Heart right ventricle (tissue), 16 donors: ENCODE data around the gene CD302. TPM values are rescaled to one million over a fixed set of nuclear protein-coding genes. Genes with fewer than 3 reads are reported as not detected.

Source experiments
- ATAC-seq, 8 donors: fragments of 200-7000 bp; cut with Tn5 transposase; one replicate each; pipeline ENCODE4 v1.9.1; 2020; ENCODE audit warnings: mild to moderate bottlenecking in 8 of 8, moderate library complexity in 8 of 8, moderate number of reproducible peaks in 1 of 8
- DNase-seq, 2 donors: peaks; one replicate each; pipeline ENCODE4 v3.0.0-alpha.2; 2020
- H3K27ac ChIP-seq, 10 donors: fragments of 200-600 bp; sonication (generic) in 2 of 10; one replicate each; pipeline versions ENCODE4 v1.5.0 to v1.8.0; 2020 to 2022; ENCODE audit warnings: mild to moderate bottlenecking in 3 of 10
- H3K27me3 ChIP-seq, 7 donors: fragments of 200-600 bp; one replicate each; pipeline ENCODE4 v1.8.0; 2021 to 2022; ENCODE audit warnings: mild to moderate bottlenecking in 2 of 7
- H3K36me3 ChIP-seq, 9 donors: fragments of 200-600 bp; sonication (generic) in 1 of 9; one replicate each; pipeline versions ENCODE4 v1.5.0 to v1.8.0; 2020 to 2022; ENCODE audit warnings: mild to moderate bottlenecking in 2 of 9
- H3K4me1 ChIP-seq, 9 donors: fragments of 200-600 bp; sonication (generic) in 1 of 9; one replicate each; pipeline versions ENCODE4 v1.5.0 to v1.8.0; 2020 to 2022; ENCODE audit warnings: mild to moderate bottlenecking in 4 of 9
- H3K4me3 ChIP-seq, 10 donors: fragments of 200-600 bp; sonication (generic) in 2 of 10; one replicate each; pipeline versions ENCODE4 v1.5.0 to v1.8.0; 2020 to 2022; ENCODE audit warnings: mild to moderate bottlenecking in 7 of 10, moderate library complexity in 2 of 10
- H3K9me3 ChIP-seq, 11 donors: fragments of 200-600 bp in 10 of 11; sonication (generic) in 2 of 11; one replicate each; pipeline versions ENCODE4 v1.5.0 to v1.8.0; 2013 to 2022; ENCODE audit warnings: mild to moderate bottlenecking in 2 of 11, control low read depth in 1 of 11, moderate library complexity in 1 of 11
- WGBS, 2 donors: extraction: QIAGEN DNeasy Blood & Tissue Kit; methylation state at CpG; one replicate each; pipeline ENCODE4 v1.1.7; 2013; ENCODE audit warnings: inconsistent platforms in 1 of 2; 5-methylcytosine and 5-hydroxymethylcytosine counted together
- intact Hi-C, 10 donors: fragments of 100-400 bp; cut with DNase I; formaldehyde crosslinking; loops; one replicate each; pipeline versions ENCODE4 v1.11.1 to v1.14.2; 2022
- polyA plus RNA-seq, 2 donors: library from polyadenylated mRNA; stranded (reverse); fragments of 200-250 nt; gene quantifications; one replicate each; pipeline ENCODE4 v1.2.3, GENCODE V29; 2013
- total RNA-seq, 10 donors: library from RNA; stranded (reverse); fragmentation: NEBNext Ultra II Directional in 3 of 10; extraction: Animal tissue kit (Norgen Biotek cat#: 25700) in 3 of 10; gene quantifications; one replicate each; pipeline versions ENCODE4 v1.2.1 to v1.2.4, GENCODE V29; 2021 to 2023
- TF ChIP-seq, protein P1 (sequence below), 9 donors: fragments of 200-600 bp; sonication (generic) in 2 of 9; IDR thresholded peaks; one replicate each; pipeline versions ENCODE4 v1.5.0 to v1.8.0; 2021 to 2022; ENCODE audit warnings: antibody characterized with exemption in 9 of 9, mild to moderate bottlenecking in 5 of 9, moderate library complexity in 1 of 9
- donor health status: Arrhythmogenic right ventricular cardiomyopathy.
- donor health status: ischemic (EF 13 %, LVEDD 7.1; RV severe dilation, severe dysfunction).
- donor health status: healthy with polysubstance abuse.
- donor health status: DM: no; HTN: yes; CAD: no.
- donor health status: DM: no; HTN: no; CAD: no.
- donor health status: ischemic (EF 25% LVEDD 6.9; RV normal size, moderate dysfunction).
- donor health status: ischemic (EF 25% LVEDD 5.7; RV mildly dilated, moderate dysfunction).
- donor health status: healthy.
- donor health status: DM: yes; HTN: yes; CAD: no.
- donor health status: Ischemic cardiomyopathy.
- donor health status: ischemic (EF 35%, LVEDD 5.7; RV mildly dilated, moderate dysfunction).
- donor health status: nonischemic (EF 11% LVEDD 7.7; RV severe dilation, severe dysfunction).
- donor health status: DM: yes; HTN: yes; CAD: no.
- donor health status: PGD.
- donor health status: ischemic (EF 29% LVEDD 5.4; RV normal size, mild dysfunction).
- donor health status: nonischemic (EF 23%, LVEDD 6.1; RV moderate dilation, normal function).

CD302 gene
- total and polyA plus RNA-seq, 12 donors = 5.8 to 25.2 (median 12.8) TPM

DNA sequence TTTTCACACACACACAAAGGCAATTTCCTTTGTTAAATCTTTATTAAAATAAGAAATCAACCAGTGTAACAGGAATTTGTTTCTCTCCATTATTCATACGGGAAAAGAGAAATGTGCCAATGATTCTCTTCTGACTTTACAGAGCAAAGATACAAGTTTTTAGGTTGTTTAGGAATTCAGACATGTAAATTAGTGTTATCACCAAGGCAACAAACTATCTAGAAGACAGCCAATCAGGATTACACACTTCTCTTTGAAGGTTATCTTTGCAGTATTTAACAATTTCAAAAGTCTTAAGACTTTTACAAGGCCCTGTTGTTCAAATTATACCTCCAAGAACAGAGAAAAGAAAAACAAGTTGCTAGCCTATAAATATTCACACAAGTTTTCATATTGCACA lies 14.5 kb downstream of the CD302 start:
- no peaks in the 10 kb centered on the region for H3K9me3 ChIP-seq
- no peaks in the 10 kb centered on the region for H3K27me3 ChIP-seq
- peaks cover 0 to 16% (median 0%) of the 10 kb centered on the region in 9 donors for H3K36me3 ChIP-seq
- H3K4me3 ChIP-seq = no peak overlapping the region
- TF ChIP-seq, protein P1, sequence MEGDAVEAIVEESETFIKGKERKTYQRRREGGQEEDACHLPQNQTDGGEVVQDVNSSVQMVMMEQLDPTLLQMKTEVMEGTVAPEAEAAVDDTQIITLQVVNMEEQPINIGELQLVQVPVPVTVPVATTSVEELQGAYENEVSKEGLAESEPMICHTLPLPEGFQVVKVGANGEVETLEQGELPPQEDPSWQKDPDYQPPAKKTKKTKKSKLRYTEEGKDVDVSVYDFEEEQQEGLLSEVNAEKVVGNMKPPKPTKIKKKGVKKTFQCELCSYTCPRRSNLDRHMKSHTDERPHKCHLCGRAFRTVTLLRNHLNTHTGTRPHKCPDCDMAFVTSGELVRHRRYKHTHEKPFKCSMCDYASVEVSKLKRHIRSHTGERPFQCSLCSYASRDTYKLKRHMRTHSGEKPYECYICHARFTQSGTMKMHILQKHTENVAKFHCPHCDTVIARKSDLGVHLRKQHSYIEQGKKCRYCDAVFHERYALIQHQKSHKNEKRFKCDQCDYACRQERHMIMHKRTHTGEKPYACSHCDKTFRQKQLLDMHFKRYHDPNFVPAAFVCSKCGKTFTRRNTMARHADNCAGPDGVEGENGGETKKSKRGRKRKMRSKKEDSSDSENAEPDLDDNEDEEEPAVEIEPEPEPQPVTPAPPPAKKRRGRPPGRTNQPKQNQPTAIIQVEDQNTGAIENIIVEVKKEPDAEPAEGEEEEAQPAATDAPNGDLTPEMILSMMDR (IDR thresholded peaks at IDR 0.05) = no peak
- 54 to 65% methylated on average over 1 of the region's 1 CpG for WGBS, 2 donors
- H3K27ac ChIP-seq = no peak overlapping the region
- intact Hi-C loops = no loop called here
- DNase-seq = no peak
- ATAC-seq = no peak
- H3K4me1 ChIP-seq = peaks cover 0 to 42% (median 0%) of the 10 kb centered on the region in 9 donors

DNA sequence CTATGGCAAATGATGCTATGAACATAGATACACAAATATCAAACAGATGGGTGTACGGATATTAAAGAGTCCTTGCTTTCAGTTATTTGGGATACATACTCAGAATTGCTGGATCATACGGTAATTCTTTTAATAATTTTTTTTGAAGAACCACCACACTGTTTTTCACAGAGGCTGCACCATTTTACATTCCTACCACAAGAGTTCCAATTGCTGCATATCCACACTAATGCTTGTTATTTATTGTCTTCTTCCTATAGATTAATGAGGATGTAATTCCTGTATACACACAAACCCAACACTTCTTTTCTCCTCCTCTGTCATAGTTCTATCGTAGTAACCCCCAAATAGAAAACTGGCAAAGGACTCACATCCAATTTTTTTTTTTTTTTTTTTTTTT lies 21.7 kb downstream of the CD302 start:
- 82 to 94% methylated on average over 3 of the region's 3 CpGs for WGBS, 2 donors
- ATAC-seq = no peak
- no peak overlapping the region for H3K4me3 ChIP-seq
- no peaks in the 10 kb centered on the region for H3K9me3 ChIP-seq
- peaks cover 0 to 81% (median 0%) of the 10 kb centered on the region in 9 donors for H3K36me3 ChIP-seq
- peaks cover 0 to 20% (median 6%) of the 10 kb centered on the region in 9 donors for H3K4me1 ChIP-seq
- no peak for DNase-seq
- TF ChIP-seq, protein P1 (IDR thresholded peaks at IDR 0.05) = no peak
- H3K27me3 ChIP-seq = no peaks in the 10 kb centered on the region
- intact Hi-C loops = no loop called here
- no peak overlapping the region for H3K27ac ChIP-seq

DNA sequence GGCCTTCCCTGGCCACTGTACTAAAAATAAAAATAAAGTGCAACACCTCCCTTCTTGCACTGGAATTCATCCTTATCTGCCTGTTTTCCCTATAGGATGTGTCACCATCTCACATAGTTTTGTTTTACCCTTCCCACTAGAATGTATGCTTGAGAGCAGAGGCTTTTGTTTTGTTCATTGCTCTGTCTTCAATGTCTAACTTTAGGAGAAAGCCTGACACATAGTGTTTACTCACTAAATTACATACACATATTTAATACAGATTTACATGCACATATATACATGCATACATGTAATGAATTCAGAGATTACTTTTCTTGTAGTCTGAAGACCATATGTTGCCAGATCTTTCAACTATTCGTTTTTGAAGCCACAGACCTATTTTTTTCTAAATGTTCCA lies 23.0 kb downstream of the CD302 start:
- TF ChIP-seq, protein P1 (IDR thresholded peaks at IDR 0.05) = no peak
- H3K4me3 ChIP-seq = no peak overlapping the region
- peaks cover 0 to 86% (median 0%) of the 10 kb centered on the region in 9 donors for H3K36me3 ChIP-seq
- WGBS, 2 donors = 54 to 69% methylated on average over 1 of the region's 1 CpG
- H3K9me3 ChIP-seq = no peaks in the 10 kb centered on the region
- intact Hi-C loops = no loop called here
- H3K27ac ChIP-seq = no peak overlapping the region
- peaks cover 0 to 20% (median 6%) of the 10 kb centered on the region in 9 donors for H3K4me1 ChIP-seq
- ATAC-seq (peak in 2 of 8 donors; percentile 10 to 41), DNase-seq (no peak)
- H3K27me3 ChIP-seq = no peaks in the 10 kb centered on the region

DNA sequence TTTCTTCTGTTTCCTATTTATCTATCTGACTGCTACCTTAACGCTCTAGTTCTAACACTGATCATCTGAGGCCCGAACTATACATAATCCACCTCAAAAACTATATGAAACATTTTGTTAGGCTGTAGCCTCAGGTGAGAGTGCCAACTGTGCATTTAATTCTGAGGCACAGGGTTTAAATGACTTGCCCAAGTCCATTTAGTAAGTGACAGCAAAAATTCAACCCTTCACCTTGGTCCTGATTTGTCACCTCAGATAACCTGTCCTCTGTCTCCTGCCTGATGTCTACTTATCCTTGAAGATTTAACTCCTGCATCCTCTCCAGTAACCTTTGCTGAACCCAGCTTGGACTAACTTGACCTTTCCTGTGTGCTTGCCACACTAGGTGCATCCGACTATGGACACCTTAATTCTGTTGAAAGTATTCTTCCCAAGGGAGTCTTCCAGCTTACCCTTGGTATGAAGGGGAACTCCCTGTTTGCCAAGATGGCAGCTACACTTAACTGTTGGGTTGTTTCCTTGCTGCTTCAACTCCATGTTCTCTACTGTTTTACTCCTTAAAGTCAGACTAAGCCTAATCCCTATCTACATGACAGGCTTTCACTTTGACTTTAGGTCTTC lies 23.5 kb downstream of the CD302 start:
- Histone ChIP-seq H3K4me1 (peaks cover 0 to 20% (median 6%) of the 10 kb centered on the region in 9 donors), H3K4me3 (no peak overlapping the region), H3K27me3 (no peaks in the 10 kb centered on the region), H3K9me3 (no peaks in the 10 kb centered on the region), H3K27ac (peak overlapping the region in 3 of 10 donors; percentile 8 to 40 (median 34)), H3K36me3 (peaks cover 0 to 86% (median 0%) of the 10 kb centered on the region in 9 donors)
- intact Hi-C loops = no loop called here
- TF ChIP-seq, protein P1 (IDR thresholded peaks at IDR 0.05) = no peak
- DNase-seq (no peak), ATAC-seq (peak in 6 of 8 donors; percentile 4 to 52 (median 20))
- WGBS, 2 donors = 64 to 65% methylated on average over 3 of the region's 3 CpGs
